WTC11 (cell line): ENCODE measurements around the gene ANO10. TPM values are rescaled to one million over a fixed set of nuclear protein-coding genes. Genes with fewer than 3 reads are reported as not detected.
"Not testable (repeated sequence)": the region's sequence is repeated elsewhere in the genome, so short reads cannot be mapped to it uniquely, and the experiment has no call there.

Experiments
- ATAC-seq: fragments of 200-7000 bp; cut with Tn5 transposase; 2 replicates; pipeline ENCODE4 v1.10.0; 2021; ENCODE audit warnings: mild to moderate bottlenecking, moderate library complexity
- CTCF ChIA-PET: fragments of 300-600 bp; sonication (Branson Sonifier 250); formaldehyde crosslinking; loops from one replicate; lab custom pipeline; 2021; ENCODE audit warnings: antibody characterized with exemption; lab: Charles Lee
- POLR2A ChIA-PET: fragments of 350-600 bp; sonication (Branson Sonifier 250); formaldehyde crosslinking; loops from one replicate; lab custom pipeline; 2021; ENCODE audit warnings: antibody characterized with exemption; lab: Charles Lee
- DNase-seq: peaks from one replicate; pipeline ENCODE4 v3.0.0; 2021; ENCODE audit warnings: low spot score
- H3K27ac Mint-ChIP-seq: 2 replicates; pipeline ENCODE4 v1.8.0; 2021; ENCODE audit warnings: mixed read lengths
- H3K27me3 Mint-ChIP-seq: 2 replicates; pipeline ENCODE4 v1.8.0; 2021; ENCODE audit warnings: low read depth, mild to moderate bottlenecking, moderate library complexity, mixed read lengths
- H3K36me3 Mint-ChIP-seq: 2 replicates; pipeline ENCODE4 v1.8.0; 2021; ENCODE audit warnings: mixed read lengths
- H3K4me1 Mint-ChIP-seq: 2 replicates; pipeline ENCODE4 v1.8.0; 2022; ENCODE audit warnings: mixed read lengths
- H3K4me3 Mint-ChIP-seq: 2 replicates; pipeline ENCODE4 v1.8.0; 2021; ENCODE audit warnings: mild to moderate bottlenecking, moderate library complexity, mixed read lengths
- H3K9me3 Mint-ChIP-seq: 2 replicates; pipeline ENCODE4 v1.8.0; 2021; ENCODE audit warnings: mixed read lengths
- ATF3 ChIP-seq: sonication (generic); formaldehyde crosslinking; conservative IDR thresholded peaks from 2 replicates; pipeline ENCODE4 v1.8.1; 2022; ENCODE audit warnings: mild to moderate bottlenecking, missing genetic modification reagents
- CREB1 ChIP-seq: sonication (generic); formaldehyde crosslinking; IDR thresholded peaks from 2 replicates; pipeline ENCODE4 v1.8.0; 2023; ENCODE audit warnings: mild to moderate bottlenecking, missing genetic modification reagents
- NR1H2 ChIP-seq: sonication (generic); formaldehyde crosslinking; IDR thresholded peaks from 2 replicates; pipeline ENCODE4 v1.9.0; 2021; ENCODE audit warnings: mild to moderate bottlenecking, moderate library complexity, missing genetic modification reagents
- TCF7 ChIP-seq: sonication (generic); formaldehyde crosslinking; IDR thresholded peaks from 2 replicates; pipeline ENCODE4 v1.8.0; 2022; ENCODE audit warnings: mild to moderate bottlenecking, low read depth, missing genetic modification reagents, moderate library complexity
- ZNF263 ChIP-seq: sonication (generic); formaldehyde crosslinking; IDR thresholded peaks from 2 replicates; pipeline ENCODE4 v1.8.1; 2022; ENCODE audit warnings: low read depth, mild to moderate bottlenecking, moderate library complexity, missing genetic modification reagents
- ZNF512 ChIP-seq: sonication (generic); formaldehyde crosslinking; IDR thresholded peaks from 2 replicates; pipeline ENCODE4 v1.8.1; 2022; ENCODE audit warnings: missing genetic modification reagents, borderline replicate concordance
- total RNA-seq: library from RNA; stranded (reverse); gene quantifications from 3 replicates; pipeline ENCODE4 v1.2.3, GENCODE V29; 2021
- TF ChIP-seq, protein P1 (sequence below): sonication (generic); formaldehyde crosslinking; IDR thresholded peaks from 2 replicates; pipeline ENCODE4 v1.8.1; 2023; ENCODE audit warnings: mild to moderate bottlenecking, moderate library complexity, missing genetic modification reagents
- TF ChIP-seq, protein P2 (sequence below): sonication (generic); formaldehyde crosslinking; IDR thresholded peaks from 2 replicates; pipeline ENCODE4 v1.8.1; 2022; ENCODE audit warnings: mild to moderate bottlenecking, moderate library complexity, missing genetic modification reagents
- TF ChIP-seq, protein P3 (sequence below): sonication (generic); formaldehyde crosslinking; IDR thresholded peaks from 2 replicates; pipeline ENCODE4 v1.8.1; 2022; ENCODE audit warnings: low read depth, missing genetic modification reagents, borderline replicate concordance
- TF ChIP-seq, protein P4 (sequence below): fragments of 200-600 bp; IDR thresholded peaks from 2 replicates; pipeline ENCODE4 v1.8.0; 2022; ENCODE audit warnings: antibody characterized with exemption
- TF ChIP-seq, protein P5 (sequence below): sonication (generic); formaldehyde crosslinking; conservative IDR thresholded peaks from 2 replicates; pipeline ENCODE4 v1.8.1; 2023; ENCODE audit warnings: mild to moderate bottlenecking, low read depth, missing genetic modification reagents, moderate library complexity

ANO10 gene
- total RNA-seq, 1 experiment from 2014 or later = 35.1 TPM

DNA sequence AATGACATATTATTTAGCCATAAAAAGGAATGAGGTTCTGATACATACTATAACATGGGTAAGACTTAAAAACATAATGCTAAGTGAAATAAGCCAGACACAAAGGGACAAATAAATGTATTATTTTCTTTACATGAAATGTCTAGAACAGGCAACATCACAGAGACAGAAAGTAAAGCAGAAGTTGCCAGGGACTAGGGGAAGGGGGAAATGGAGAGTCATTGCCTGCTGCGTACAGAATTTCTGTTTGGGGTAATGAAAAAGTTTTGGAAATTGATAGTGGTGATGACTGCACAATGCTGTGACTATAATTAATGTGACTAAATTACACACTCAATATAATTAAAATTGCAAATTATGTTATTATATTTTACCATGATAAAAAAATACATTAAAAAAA lies 99.9 kb downstream of the ANO10 start:
- Mint-ChIP-seq H3K36me3 (peaks cover 40% of the 10 kb centered on the region), H3K4me1 (no peaks in the 10 kb centered on the region), H3K27ac (no peak overlapping the region), H3K4me3 (no peak overlapping the region), H3K9me3 (peaks cover 36% of the 10 kb centered on the region), H3K27me3 (peaks cover 6% of the 10 kb centered on the region; the same call in 1 of the 2 replicates)
- ChIA-PET CTCF (no interaction called here), POLR2A (no interaction called here)
- no peak for DNase-seq
- TF ChIP-seq, protein P1, sequence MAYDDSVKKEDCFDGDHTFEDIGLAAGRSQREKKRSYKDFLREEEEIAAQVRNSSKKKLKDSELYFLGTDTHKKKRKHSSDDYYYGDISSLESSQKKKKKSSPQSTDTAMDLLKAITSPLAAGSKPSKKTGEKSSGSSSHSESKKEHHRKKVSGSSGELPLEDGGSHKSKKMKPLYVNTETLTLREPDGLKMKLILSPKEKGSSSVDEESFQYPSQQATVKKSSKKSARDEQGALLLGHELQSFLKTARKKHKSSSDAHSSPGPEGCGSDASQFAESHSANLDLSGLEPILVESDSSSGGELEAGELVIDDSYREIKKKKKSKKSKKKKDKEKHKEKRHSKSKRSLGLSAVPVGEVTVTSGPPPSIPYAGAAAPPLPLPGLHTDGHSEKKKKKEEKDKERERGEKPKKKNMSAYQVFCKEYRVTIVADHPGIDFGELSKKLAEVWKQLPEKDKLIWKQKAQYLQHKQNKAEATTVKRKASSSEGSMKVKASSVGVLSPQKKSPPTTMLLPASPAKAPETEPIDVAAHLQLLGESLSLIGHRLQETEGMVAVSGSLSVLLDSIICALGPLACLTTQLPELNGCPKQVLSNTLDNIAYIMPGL (CRISPR knock-in tag) = no peak
- no peak for TF ChIP-seq ZNF263 (CRISPR knock-in tag)
- no peak for ATAC-seq

GRCh38 chr3:43518515-43518914 lies 103.3 kb downstream of the ANO10 start:
- POLR2A ChIA-PET, H3K27me3 Mint-ChIP-seq, H3K27ac Mint-ChIP-seq, ATAC-seq, CTCF ChIA-PET, H3K4me3 Mint-ChIP-seq, DNase-seq, H3K4me1 Mint-ChIP-seq: not testable (repeated sequence)
- Mint-ChIP-seq H3K36me3 (peaks cover 40% of the 10 kb centered on the region), H3K9me3 (peaks cover 36% of the 10 kb centered on the region)

DNA sequence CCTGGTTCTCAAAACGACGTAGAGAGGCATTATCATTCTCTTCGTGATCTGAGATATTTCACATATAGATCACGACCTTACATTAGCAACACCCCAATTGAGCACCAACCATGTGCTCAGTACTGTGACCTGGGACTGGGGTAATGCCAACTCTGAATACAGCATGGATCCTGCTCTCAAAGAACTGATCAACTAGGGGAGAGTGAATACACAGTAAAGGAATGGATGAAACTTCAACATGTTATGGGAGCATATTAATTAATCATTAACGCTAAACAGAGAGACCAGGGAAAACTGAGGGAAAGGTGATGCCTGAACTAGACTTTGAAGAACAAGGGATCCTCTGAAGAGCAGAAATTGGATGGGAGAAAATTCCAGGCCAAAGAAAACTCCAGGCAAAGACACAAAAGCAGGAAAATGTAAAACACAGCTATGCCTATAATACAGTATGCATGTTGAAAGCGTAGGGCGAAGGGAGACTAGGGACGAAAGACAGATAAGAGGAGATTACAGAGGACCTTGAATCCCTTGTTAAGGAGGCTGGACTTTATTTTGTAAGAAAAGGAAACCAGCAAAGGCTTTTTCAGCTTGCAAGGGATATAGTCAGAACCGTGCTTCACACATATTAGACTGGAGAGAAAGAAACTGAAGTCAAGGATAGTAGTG lies 105.7 kb downstream of the ANO10 start:
- TF ChIP-seq, protein P2, sequence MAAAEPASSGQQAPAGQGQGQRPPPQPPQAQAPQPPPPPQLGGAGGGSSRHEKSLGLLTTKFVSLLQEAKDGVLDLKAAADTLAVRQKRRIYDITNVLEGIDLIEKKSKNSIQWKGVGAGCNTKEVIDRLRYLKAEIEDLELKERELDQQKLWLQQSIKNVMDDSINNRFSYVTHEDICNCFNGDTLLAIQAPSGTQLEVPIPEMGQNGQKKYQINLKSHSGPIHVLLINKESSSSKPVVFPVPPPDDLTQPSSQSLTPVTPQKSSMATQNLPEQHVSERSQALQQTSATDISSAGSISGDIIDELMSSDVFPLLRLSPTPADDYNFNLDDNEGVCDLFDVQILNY = no peak
- TF ChIP-seq, protein P3, sequence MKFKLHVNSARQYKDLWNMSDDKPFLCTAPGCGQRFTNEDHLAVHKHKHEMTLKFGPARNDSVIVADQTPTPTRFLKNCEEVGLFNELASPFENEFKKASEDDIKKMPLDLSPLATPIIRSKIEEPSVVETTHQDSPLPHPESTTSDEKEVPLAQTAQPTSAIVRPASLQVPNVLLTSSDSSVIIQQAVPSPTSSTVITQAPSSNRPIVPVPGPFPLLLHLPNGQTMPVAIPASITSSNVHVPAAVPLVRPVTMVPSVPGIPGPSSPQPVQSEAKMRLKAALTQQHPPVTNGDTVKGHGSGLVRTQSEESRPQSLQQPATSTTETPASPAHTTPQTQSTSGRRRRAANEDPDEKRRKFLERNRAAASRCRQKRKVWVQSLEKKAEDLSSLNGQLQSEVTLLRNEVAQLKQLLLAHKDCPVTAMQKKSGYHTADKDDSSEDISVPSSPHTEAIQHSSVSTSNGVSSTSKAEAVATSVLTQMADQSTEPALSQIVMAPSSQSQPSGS = no peak
- TF ChIP-seq, protein P4, sequence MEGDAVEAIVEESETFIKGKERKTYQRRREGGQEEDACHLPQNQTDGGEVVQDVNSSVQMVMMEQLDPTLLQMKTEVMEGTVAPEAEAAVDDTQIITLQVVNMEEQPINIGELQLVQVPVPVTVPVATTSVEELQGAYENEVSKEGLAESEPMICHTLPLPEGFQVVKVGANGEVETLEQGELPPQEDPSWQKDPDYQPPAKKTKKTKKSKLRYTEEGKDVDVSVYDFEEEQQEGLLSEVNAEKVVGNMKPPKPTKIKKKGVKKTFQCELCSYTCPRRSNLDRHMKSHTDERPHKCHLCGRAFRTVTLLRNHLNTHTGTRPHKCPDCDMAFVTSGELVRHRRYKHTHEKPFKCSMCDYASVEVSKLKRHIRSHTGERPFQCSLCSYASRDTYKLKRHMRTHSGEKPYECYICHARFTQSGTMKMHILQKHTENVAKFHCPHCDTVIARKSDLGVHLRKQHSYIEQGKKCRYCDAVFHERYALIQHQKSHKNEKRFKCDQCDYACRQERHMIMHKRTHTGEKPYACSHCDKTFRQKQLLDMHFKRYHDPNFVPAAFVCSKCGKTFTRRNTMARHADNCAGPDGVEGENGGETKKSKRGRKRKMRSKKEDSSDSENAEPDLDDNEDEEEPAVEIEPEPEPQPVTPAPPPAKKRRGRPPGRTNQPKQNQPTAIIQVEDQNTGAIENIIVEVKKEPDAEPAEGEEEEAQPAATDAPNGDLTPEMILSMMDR = no peak
- TF ChIP-seq TCF7 (CRISPR knock-in tag) = no peak
- TF ChIP-seq NR1H2 (CRISPR knock-in tag) = no peak
- Mint-ChIP-seq H3K4me3 (no peak overlapping the region), H3K27me3 (peaks cover 6% of the 10 kb centered on the region; the same call in 1 of the 2 replicates), H3K36me3 (peaks cover 36% of the 10 kb centered on the region), H3K9me3 (peaks cover 32% of the 10 kb centered on the region), H3K4me1 (no peaks in the 10 kb centered on the region), H3K27ac (no peak overlapping the region)
- ATAC-seq (no peak), DNase-seq (no peak)
- ChIA-PET CTCF (interaction anchor here (1.1 kb wide), 1 partner anchor 13 kb away, joined by 4 read pairs; no protein-coding TSS in a partner anchor), POLR2A (no interaction called here)

DNA sequence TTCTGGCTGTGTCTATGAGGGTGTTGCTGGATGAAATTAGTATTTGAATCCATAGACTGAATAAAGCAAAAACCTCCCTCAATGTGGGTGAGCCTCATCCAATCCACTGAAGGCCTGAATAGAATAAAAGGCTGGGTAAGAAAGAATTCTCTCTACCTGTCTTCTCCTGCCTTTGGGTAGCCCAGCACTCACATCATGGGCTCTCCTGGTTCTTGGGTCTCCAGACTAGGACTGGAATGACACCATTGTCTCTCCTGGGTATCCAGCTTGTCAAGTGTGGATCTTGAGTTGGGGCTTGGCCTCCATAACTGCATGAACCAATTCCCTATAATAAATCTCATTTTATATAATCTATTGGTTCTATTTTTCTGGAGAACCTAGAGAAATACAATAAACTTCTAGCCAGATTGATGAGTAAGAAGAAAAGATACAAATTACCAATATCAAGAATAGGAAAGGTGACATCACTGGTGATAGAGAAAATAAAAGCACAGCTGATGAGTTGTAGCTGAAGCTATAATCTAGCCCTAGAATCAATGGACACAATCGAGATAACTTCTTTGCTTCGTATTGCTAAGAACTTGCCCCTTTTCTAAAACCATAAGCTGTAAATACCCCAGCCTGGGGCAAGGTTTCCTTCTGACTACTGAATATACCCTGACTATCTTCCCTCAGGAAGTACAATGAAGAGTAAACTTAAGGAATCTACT lies 106.4 kb downstream of the ANO10 start:
- no peak for TF ChIP-seq ZNF512 (CRISPR knock-in tag)
- TF ChIP-seq, protein P5, sequence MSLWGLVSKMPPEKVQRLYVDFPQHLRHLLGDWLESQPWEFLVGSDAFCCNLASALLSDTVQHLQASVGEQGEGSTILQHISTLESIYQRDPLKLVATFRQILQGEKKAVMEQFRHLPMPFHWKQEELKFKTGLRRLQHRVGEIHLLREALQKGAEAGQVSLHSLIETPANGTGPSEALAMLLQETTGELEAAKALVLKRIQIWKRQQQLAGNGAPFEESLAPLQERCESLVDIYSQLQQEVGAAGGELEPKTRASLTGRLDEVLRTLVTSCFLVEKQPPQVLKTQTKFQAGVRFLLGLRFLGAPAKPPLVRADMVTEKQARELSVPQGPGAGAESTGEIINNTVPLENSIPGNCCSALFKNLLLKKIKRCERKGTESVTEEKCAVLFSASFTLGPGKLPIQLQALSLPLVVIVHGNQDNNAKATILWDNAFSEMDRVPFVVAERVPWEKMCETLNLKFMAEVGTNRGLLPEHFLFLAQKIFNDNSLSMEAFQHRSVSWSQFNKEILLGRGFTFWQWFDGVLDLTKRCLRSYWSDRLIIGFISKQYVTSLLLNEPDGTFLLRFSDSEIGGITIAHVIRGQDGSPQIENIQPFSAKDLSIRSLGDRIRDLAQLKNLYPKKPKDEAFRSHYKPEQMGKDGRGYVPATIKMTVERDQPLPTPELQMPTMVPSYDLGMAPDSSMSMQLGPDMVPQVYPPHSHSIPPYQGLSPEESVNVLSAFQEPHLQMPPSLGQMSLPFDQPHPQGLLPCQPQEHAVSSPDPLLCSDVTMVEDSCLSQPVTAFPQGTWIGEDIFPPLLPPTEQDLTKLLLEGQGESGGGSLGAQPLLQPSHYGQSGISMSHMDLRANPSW (CRISPR knock-in tag) = no peak
- TF ChIP-seq ATF3 = no peak
- no peak for TF ChIP-seq CREB1
- TF ChIP-seq, all 79 proteins: peak for 0
- no peaks in the 10 kb centered on the region for H3K4me1 Mint-ChIP-seq
- H3K36me3 Mint-ChIP-seq = peaks cover 30% of the 10 kb centered on the region
- no peak overlapping the region for H3K27ac Mint-ChIP-seq
- no peak for ATAC-seq
- H3K4me3 Mint-ChIP-seq = no peak overlapping the region
- DNase-seq = no peak
- ChIA-PET POLR2A (no interaction called here), CTCF (interaction anchor here (1.1 kb wide), 1 partner anchor 12 kb away, joined by 4 read pairs; no protein-coding TSS in a partner anchor)
- peaks cover 6% of the 10 kb centered on the region; the same call in 1 of the 2 replicates for H3K27me3 Mint-ChIP-seq
- peaks cover 26% of the 10 kb centered on the region for H3K9me3 Mint-ChIP-seq
